ENCODE measurements around the gene GPX7.
"Not testable (repeated sequence)": the region's sequence is repeated elsewhere in the genome, so short reads cannot be mapped to it uniquely, and the experiment has no call there.

Gene GPX7

DNA sequence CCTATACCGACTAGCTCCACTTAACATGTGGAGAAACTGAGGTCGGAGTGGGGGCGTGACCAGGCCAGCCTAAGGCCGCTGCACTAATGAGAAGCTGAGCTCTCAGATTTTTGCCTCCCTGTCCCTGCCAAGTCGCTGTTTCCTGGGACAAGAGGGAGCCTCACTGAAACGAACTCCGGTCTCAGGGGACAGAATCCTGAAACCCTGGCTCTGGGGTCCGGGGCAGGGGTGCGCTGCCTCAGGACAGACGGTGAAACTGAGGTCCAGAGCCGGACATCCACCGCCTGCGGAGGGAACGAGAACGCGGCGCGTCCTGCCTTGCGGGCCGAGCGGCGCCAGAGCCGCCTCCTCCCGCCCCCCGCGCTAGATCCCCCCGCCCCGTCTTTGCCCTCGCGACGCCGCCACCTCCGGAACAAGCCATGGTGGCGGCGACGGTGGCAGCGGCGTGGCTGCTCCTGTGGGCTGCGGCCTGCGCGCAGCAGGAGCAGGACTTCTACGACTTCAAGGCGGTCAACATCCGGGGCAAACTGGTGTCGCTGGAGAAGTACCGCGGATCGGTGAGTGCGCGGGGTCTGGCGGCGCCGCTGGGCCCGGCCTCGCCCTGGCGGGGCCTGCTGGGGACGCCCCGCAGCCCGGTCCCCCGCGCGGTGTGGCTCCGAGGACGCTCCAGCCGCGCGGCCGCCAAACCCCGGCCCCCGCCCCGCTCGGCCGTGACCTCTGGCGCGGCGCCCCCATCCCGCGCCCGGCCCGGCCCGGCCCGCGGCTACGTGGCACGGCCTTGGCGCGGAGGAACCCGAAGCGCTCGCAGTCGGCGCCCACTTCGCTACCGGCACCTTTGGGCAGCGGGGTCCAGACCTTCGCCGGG lies at the start of gene GPX7:
Gene GPX7 (plus strand): TSS at position 381 of the 865 bp plus-strand sequence. CDS start 39 bp downstream, at position 420.
- DNase-seq, result peak; percentile 54

- DNase-seq, result peak; percentile 79
These were observed 49.4 kb upstream of the GPX7 start, which contains the start of gene TUT4 for GRCh38 chr1:52552505-52553361. TSS of gene TUT4 (minus strand) at chr1:52553092. CDS start at chr1:52526280, 26,812 bp downstream.

DNA sequence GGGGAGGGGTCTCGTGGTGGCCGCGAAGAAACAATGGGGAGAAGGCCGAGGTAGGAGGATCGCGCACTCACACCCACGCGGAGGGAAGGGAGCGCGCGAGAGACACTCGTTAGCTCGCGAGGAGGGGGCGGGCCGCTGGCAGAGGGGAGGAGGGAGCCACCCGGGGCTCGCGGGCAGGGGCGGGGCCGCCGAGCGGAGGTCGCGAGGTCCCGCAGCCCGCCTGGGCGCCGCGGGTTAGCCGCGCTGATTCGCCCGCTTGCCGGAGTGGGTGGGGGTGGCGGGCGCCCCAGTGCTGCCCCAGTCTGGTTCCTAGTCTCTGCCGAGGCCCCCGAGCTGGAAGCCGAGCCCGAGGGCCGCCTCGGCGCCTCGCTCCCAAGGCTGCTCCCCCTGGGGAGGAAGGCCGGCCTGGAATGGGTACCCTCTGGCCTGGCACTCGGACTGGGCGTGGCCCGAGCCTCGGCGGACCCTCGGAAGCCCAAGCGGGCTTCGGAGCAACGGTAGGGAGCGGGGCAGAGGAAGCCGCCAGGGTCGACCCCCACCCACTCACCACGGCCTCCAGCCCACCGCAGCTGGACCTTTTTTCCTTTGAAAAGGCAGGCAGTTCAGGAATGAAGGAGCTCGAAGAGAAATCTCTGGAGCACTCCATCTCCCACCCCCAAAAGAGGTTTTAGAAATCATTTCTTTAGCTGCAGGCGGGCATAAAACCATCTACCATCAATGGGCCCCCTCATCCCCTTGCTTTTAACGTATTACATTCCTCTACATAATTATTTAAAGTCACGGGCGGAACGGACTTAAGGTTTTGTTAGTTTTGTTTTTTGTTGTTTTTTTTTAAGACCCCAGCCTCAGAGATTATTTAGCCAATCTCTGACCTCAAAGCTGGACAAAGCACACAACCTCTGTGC lies 48.6 kb upstream of the GPX7 start:
- DNase-seq, result peak; percentile 91

- DNase-seq, result no peak
These were observed 47.9 kb upstream of the GPX7 start for GRCh38 chr1:52554267-52554640.

GRCh38 chr1:52554756-52555155 lies 47.4 kb upstream of the GPX7 start:
- DNase-seq, result no peak

- no peak for DNase-seq
These were observed 45.4 kb upstream of the GPX7 start for GRCh38 chr1:52556641-52557360.

DNA sequence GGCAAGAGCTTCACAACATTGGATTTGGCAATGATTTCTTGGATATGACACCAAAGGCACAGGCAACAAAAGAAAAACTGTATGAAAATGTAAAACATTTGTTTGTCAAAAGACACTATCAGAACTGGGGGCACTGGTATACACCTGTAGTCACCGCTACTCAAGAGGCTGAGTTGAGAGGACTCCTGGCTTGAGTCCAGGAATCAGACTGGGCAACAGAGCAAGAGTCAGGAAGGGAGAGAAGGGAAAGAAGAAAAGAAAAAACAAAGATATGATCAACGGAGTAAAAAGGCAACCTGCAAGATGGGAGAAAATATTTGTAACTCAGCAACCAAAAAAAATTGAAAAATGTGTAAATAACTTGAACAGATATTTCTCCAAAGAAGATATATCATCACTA lies 43.2 kb upstream of the GPX7 start:
- no peak for DNase-seq

- DNase-seq, result no peak
These were observed 42.3 kb upstream of the GPX7 start for GRCh38 chr1:52559875-52560274.

DNA sequence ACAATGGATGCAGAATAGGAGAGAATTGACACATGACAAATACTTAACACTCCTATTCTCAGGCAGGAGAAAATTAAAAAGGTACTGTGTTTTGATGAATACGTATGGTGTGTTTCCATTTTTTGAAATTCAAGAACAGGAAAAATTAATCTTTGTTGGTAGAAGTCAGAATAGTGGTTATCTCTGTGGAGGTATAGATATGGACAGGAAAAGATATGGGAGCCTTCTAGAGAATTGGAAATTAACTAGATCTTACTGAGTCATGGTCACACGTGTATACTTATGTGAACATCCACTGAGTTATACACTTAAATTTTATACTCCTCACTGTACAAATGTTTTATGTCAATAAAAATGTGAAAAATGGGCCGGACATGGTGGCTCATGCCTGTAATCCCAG lies 39.4 kb upstream of the GPX7 start:
- DNase-seq, result no peak

DNA sequence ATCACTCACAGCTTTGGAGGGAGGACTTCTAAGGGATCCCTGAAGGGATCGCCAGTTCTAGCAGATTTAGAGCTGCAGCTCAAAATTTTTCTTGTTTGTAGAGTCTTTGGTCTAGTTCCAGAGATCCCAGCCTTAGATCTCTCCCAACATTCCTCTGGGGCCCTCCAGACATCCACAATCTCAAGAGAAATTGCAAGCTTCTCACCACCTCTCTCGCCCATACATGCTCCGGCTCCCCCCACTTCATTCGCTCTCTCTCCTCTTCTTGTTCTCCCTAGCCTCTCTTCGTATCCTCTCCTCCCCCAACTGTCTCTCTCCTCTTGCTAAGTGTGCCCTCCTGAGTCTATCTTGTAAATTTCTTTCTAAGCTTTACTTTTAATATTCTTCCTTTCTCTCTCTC lies 34.2 kb upstream of the GPX7 start:
- no peak for DNase-seq

DNA sequence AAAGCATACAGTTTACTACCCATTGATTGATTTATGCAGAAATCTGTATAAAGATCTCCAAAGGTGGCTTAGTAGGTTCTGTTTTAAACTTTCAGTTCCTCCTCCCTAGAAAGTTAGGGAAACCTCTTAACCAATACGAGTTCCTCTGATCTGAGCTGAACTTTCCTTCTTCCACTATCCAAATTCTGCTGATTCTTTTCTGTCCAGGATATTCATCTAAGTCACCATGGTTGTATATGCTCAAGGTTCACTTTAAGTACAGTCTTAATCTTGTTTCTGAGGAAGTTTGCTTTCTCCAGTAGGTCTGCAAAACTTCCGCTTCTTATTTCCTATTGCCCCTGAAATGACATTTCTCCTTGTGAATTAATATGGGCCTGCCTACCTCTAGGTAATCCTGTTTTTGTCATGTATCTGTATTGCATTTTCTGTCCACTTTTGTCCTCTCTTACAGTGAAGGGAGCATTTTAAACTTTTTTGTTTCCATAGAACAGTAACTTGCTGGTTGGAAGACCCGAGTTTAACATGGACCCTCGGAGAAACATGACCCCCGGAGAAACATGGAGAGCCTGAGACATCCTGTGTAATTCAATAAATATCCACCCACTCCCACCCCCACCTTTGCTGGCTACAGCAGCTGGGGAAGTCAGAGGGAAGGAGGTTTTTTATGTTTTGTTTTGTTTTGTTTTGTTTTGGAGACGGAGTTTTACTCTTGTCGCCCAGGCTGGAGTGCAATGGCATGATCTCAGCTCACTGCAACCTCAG lies 32.5 kb upstream of the GPX7 start:
- DNase-seq, result no peak

- DNase-seq, result no peak
These were observed 30.4 kb upstream of the GPX7 start for GRCh38 chr1:52571783-52572182.

- DNase-seq, result no peak
These were observed 29.8 kb upstream of the GPX7 start for GRCh38 chr1:52572387-52572786.

- DNase-seq, result no peak
These were observed 27.6 kb upstream of the GPX7 start for GRCh38 chr1:52574594-52574993.

DNA sequence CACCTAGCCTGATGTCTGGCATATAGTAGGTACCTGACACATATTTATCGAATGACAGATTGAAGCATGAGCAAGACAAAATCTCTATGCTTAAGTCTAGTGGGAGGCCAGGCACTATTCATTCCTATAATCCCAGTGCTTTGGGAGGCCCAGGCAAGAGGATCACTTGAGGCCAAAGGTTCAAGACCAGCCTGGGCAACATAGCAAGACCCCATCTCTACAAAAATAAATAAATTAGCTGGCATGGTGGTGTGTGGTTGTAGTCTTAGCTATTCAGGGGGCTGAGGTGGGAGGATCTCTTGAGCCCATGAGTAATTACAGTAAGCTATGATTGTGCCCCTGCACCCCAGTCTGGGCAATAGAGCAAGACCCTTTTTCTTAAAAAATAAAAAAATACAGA lies 26.1 kb upstream of the GPX7 start:
- DNase-seq, result no peak

GRCh38 chr1:52578066-52578465 lies 24.1 kb upstream of the GPX7 start:
- DNase-seq, result not testable (repeated sequence)

GRCh38 chr1:52579415-52579814 lies 22.8 kb upstream of the GPX7 start:
- no peak for DNase-seq

- no peak for DNase-seq
These were observed 21.9 kb upstream of the GPX7 start for GRCh38 chr1:52580283-52580682.

- no peak for DNase-seq
These were observed 20.0 kb upstream of the GPX7 start for GRCh38 chr1:52582116-52582696.

GRCh38 chr1:52585474-52585873 lies 16.7 kb upstream of the GPX7 start:
- no peak for DNase-seq

DNA sequence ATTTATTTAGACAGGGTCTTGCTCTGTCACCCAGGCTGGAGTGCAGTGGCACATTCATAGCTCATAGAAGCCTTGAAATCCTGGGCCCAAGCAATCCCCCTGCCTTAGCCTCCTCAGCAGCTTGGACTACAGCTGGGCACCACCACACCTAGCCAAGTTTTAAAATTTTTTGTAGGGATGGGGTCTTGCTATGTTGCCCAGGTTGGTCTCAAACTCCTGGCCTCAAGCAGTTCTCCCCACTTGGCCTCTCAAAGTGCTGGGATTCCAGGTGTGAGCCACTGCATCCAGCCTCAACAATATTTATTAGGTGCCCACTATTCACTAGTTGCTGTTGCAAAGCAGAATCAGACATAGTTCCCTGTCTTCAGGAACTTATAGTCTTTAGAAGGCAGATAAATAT lies 14.1 kb upstream of the GPX7 start:
- DNase-seq, result no peak

Data from activated naive CD4-positive, alpha-beta T cell treated with Interleukin-2 at 50 U/mL for 16 hours (primary cell).